ENCODE data around the gene CPED1. TPM values are rescaled to one million over a fixed set of nuclear protein-coding genes. Genes with fewer than 3 reads are reported as not detected.
"Not testable (repeated sequence)": the region's sequence is repeated elsewhere in the genome, so short reads cannot be mapped to it uniquely, and the experiment has no call there.

CPED1 gene
- total and polyA plus RNA-seq, 7 experiments from 2014 or later, result 0.10 to 4.5 (median 0.40) TPM; not detected in 2

GRCh38 chr7:121034929-121035328 is 46.4 kb downstream of the CPED1 start:
- H3K4me1 Mint-ChIP-seq, result no peaks in the 10 kb centered on the region
- no peaks in the 10 kb centered on the region for H3K36me3 Mint-ChIP-seq
- POLR2A ChIA-PET, result interaction anchor here (0.6 kb wide), 1 partner anchor 39 kb away, joined by 3 read pairs; no protein-coding TSS in a partner anchor
- intact Hi-C loops (cut with micrococcal nuclease), result no loop called here
- Histone ChIP-seq H3K9me3 (ENCODE audit: control insufficient read depth in 2 of 3, low read length in 3 of 3) (no peaks in the 10 kb centered on the region), H3K4me1 (ENCODE audit: control insufficient read depth in 2 of 2, insufficient read depth in 2 of 2, low read length in 2 of 2) (no peaks in the 10 kb centered on the region), H3K27ac (ENCODE audit: low read depth, low read length) (no peak overlapping the region), H3K36me3 (ENCODE audit: control insufficient read depth in 2 of 3, insufficient read depth in 3 of 3, low read length in 3 of 3) (no peaks in the 10 kb centered on the region), H3K4me3 (ENCODE audit: low read length) (no peak overlapping the region), H3K27me3 (ENCODE audit: control insufficient read depth in 2 of 2, insufficient read depth in 2 of 2, low read length in 2 of 2) (no peaks in the 10 kb centered on the region)
- CTCF ChIA-PET, result no interaction called here
- peaks cover 0 to 4% (median 3%) of the 10 kb centered on the region in 5 donors for H3K27me3 Mint-ChIP-seq
- peak overlapping the region in 1 of 9 donors; percentile 18 for H3K27ac Mint-ChIP-seq
- no peak for ATAC-seq
- no peaks in the 10 kb centered on the region for H3K9me3 Mint-ChIP-seq
- DNase-seq, result no peak
- no peak overlapping the region for H3K4me3 Mint-ChIP-seq

GRCh38 chr7:121036776-121037175 is 48.3 kb downstream of the CPED1 start:
- H3K9me3 Mint-ChIP-seq; H3K27me3 Mint-ChIP-seq; H3K4me3 ChIP-seq (ENCODE audit: low read length); intact Hi-C loops (cut with micrococcal nuclease); H3K4me1 Mint-ChIP-seq; CTCF ChIA-PET; DNase-seq; POLR2A ChIA-PET; H3K36me3 ChIP-seq (ENCODE audit: control insufficient read depth in 2 of 3, insufficient read depth in 3 of 3, low read length in 3 of 3); H3K27ac ChIP-seq (ENCODE audit: low read depth, low read length); H3K36me3 Mint-ChIP-seq; ATAC-seq; H3K27me3 ChIP-seq (ENCODE audit: control insufficient read depth in 2 of 2, insufficient read depth in 2 of 2, low read length in 2 of 2); H3K9me3 ChIP-seq (ENCODE audit: control insufficient read depth in 2 of 3, low read length in 3 of 3); H3K4me1 ChIP-seq (ENCODE audit: control insufficient read depth in 2 of 2, insufficient read depth in 2 of 2, low read length in 2 of 2); H3K27ac Mint-ChIP-seq; H3K4me3 Mint-ChIP-seq: not testable (repeated sequence)

GRCh38 chr7:121037329-121037728 is 48.8 kb downstream of the CPED1 start:
- H3K9me3 Mint-ChIP-seq; H3K4me3 ChIP-seq (ENCODE audit: low read length); H3K27me3 Mint-ChIP-seq; H3K9me3 ChIP-seq (ENCODE audit: control insufficient read depth in 2 of 3, low read length in 3 of 3); H3K27ac Mint-ChIP-seq; POLR2A ChIA-PET; H3K4me1 Mint-ChIP-seq; H3K27me3 ChIP-seq (ENCODE audit: control insufficient read depth in 2 of 2, insufficient read depth in 2 of 2, low read length in 2 of 2); H3K36me3 Mint-ChIP-seq; H3K4me3 Mint-ChIP-seq; CTCF ChIA-PET; intact Hi-C loops (cut with micrococcal nuclease); ATAC-seq; H3K4me1 ChIP-seq (ENCODE audit: control insufficient read depth in 2 of 2, insufficient read depth in 2 of 2, low read length in 2 of 2); DNase-seq; H3K36me3 ChIP-seq (ENCODE audit: control insufficient read depth in 2 of 3, insufficient read depth in 3 of 3, low read length in 3 of 3); H3K27ac ChIP-seq (ENCODE audit: low read depth, low read length): not testable (repeated sequence)

GRCh38 chr7:121037957-121038716 is 49.6 kb downstream of the CPED1 start:
- no peak for ATAC-seq
- no peaks in the 10 kb centered on the region for H3K36me3 ChIP-seq (ENCODE audit: control insufficient read depth in 2 of 3, insufficient read depth in 3 of 3, low read length in 3 of 3)
- H3K9me3 ChIP-seq (ENCODE audit: control insufficient read depth in 2 of 3, low read length in 3 of 3), result no peaks in the 10 kb centered on the region
- Mint-ChIP-seq H3K27ac (no peak overlapping the region), H3K4me1 (no peaks in the 10 kb centered on the region), H3K27me3 (peaks cover 0 to 4% (median 3%) of the 10 kb centered on the region in 5 donors), H3K9me3 (no peaks in the 10 kb centered on the region), H3K4me3 (no peak overlapping the region), H3K36me3 (no peaks in the 10 kb centered on the region)
- no peak overlapping the region for H3K4me3 ChIP-seq (ENCODE audit: low read length)
- intact Hi-C loops (cut with micrococcal nuclease), result no loop called here
- no peaks in the 10 kb centered on the region for H3K4me1 ChIP-seq (ENCODE audit: control insufficient read depth in 2 of 2, insufficient read depth in 2 of 2, low read length in 2 of 2)
- ChIA-PET POLR2A (no interaction called here), CTCF (no interaction called here)
- H3K27ac ChIP-seq (ENCODE audit: low read depth, low read length), result no peak overlapping the region
- H3K27me3 ChIP-seq (ENCODE audit: control insufficient read depth in 2 of 2, insufficient read depth in 2 of 2, low read length in 2 of 2), result no peaks in the 10 kb centered on the region
- DNase-seq, result no peak

- intact Hi-C loops (cut with micrococcal nuclease), result no loop called here
These were observed 50.4 kb downstream of the CPED1 start for GRCh38 chr7:121038717-121039509.

DNA sequence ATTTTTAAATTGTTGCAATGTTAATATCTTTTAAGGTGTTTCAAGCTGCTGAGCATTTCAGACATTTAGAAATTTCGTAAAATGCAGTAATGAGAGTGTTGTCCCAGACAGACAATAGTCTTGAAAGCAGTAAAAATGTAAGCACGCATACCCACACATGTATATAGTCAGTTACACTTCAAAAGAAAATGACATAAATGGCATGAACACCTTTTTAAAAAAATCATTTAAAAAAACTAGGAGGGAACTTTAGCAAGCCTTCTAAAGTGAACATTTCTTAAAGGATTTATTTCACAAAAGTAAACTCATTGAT is 51.0 kb downstream of the CPED1 start:
- H3K4me1 Mint-ChIP-seq, result no peaks in the 10 kb centered on the region
- ChIA-PET POLR2A (no interaction called here), CTCF (no interaction called here)
- H3K36me3 Mint-ChIP-seq, result no peaks in the 10 kb centered on the region
- no peak overlapping the region for H3K27ac ChIP-seq (ENCODE audit: low read depth, low read length)
- no peak overlapping the region for H3K4me3 Mint-ChIP-seq
- no peaks in the 10 kb centered on the region for H3K4me1 ChIP-seq (ENCODE audit: control insufficient read depth in 2 of 2, insufficient read depth in 2 of 2, low read length in 2 of 2)
- H3K27me3 ChIP-seq (ENCODE audit: control insufficient read depth in 2 of 2, insufficient read depth in 2 of 2, low read length in 2 of 2), result no peaks in the 10 kb centered on the region
- no peaks in the 10 kb centered on the region for H3K9me3 Mint-ChIP-seq
- DNase-seq, result no peak
- ATAC-seq, result no peak
- no peak overlapping the region for H3K27ac Mint-ChIP-seq
- peaks cover 0 to 4% (median 3%) of the 10 kb centered on the region in 5 donors for H3K27me3 Mint-ChIP-seq
- no peaks in the 10 kb centered on the region for H3K9me3 ChIP-seq (ENCODE audit: control insufficient read depth in 2 of 3, low read length in 3 of 3)
- intact Hi-C loops (cut with micrococcal nuclease), result no loop called here
- no peaks in the 10 kb centered on the region for H3K36me3 ChIP-seq (ENCODE audit: control insufficient read depth in 2 of 3, insufficient read depth in 3 of 3, low read length in 3 of 3)
- H3K4me3 ChIP-seq (ENCODE audit: low read length), result no peak overlapping the region

More at GRCh38 chr7:121038717-121039509, 50.4 kb downstream of the CPED1 start:
- H3K4me1 ChIP-seq (ENCODE audit: control insufficient read depth in 2 of 2, insufficient read depth in 2 of 2, low read length in 2 of 2), result no peaks in the 10 kb centered on the region
- H3K9me3 ChIP-seq (ENCODE audit: control insufficient read depth in 2 of 3, low read length in 3 of 3), result no peaks in the 10 kb centered on the region
- CTCF ChIA-PET, result no interaction called here
- no peak for DNase-seq
- Mint-ChIP-seq H3K4me3 (no peak overlapping the region), H3K9me3 (no peaks in the 10 kb centered on the region), H3K4me1 (no peaks in the 10 kb centered on the region), H3K36me3 (no peaks in the 10 kb centered on the region), H3K27ac (no peak overlapping the region), H3K27me3 (peaks cover 0 to 4% (median 3%) of the 10 kb centered on the region in 5 donors)
- POLR2A ChIA-PET, result no interaction called here
- no peak overlapping the region for H3K27ac ChIP-seq (ENCODE audit: low read depth, low read length)
- no peaks in the 10 kb centered on the region for H3K36me3 ChIP-seq (ENCODE audit: control insufficient read depth in 2 of 3, insufficient read depth in 3 of 3, low read length in 3 of 3)
- H3K27me3 ChIP-seq (ENCODE audit: control insufficient read depth in 2 of 2, insufficient read depth in 2 of 2, low read length in 2 of 2), result no peaks in the 10 kb centered on the region
- ATAC-seq, result no peak
- no peak overlapping the region for H3K4me3 ChIP-seq (ENCODE audit: low read length)

DNA sequence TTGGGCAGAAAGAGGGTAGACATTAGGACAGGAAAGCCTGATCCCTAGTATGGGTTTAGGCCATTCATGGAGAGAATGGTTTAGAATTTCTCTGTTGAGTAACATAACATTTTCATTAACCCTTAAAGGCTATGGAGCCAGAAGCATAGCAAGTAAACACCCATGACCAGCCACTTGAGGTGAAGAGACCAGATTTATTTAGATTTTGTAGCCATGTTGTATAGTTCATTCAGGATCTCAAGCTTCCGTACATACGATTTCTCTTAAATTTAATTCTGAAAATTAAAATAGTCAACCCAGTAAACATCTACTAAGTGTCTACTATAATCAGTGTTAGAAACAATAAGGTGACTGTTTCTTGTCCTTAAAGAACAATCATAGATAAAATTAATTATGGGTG is 51.5 kb downstream of the CPED1 start:
- Histone ChIP-seq H3K4me1 (ENCODE audit: control insufficient read depth in 2 of 2, insufficient read depth in 2 of 2, low read length in 2 of 2) (no peaks in the 10 kb centered on the region), H3K27me3 (ENCODE audit: control insufficient read depth in 2 of 2, insufficient read depth in 2 of 2, low read length in 2 of 2) (no peaks in the 10 kb centered on the region), H3K36me3 (ENCODE audit: control insufficient read depth in 2 of 3, insufficient read depth in 3 of 3, low read length in 3 of 3) (no peaks in the 10 kb centered on the region), H3K27ac (ENCODE audit: low read depth, low read length) (no peak overlapping the region), H3K4me3 (ENCODE audit: low read length) (no peak overlapping the region), H3K9me3 (ENCODE audit: control insufficient read depth in 2 of 3, low read length in 3 of 3) (no peaks in the 10 kb centered on the region)
- intact Hi-C loops (cut with micrococcal nuclease), result no loop called here
- no peak for ATAC-seq
- CTCF ChIA-PET, result no interaction called here
- peaks cover 0 to 4% (median 3%) of the 10 kb centered on the region in 5 donors for H3K27me3 Mint-ChIP-seq
- POLR2A ChIA-PET, result no interaction called here
- no peaks in the 10 kb centered on the region for H3K9me3 Mint-ChIP-seq
- H3K27ac Mint-ChIP-seq, result no peak overlapping the region
- H3K36me3 Mint-ChIP-seq, result no peaks in the 10 kb centered on the region
- H3K4me3 Mint-ChIP-seq, result no peak overlapping the region
- no peak for DNase-seq
- no peaks in the 10 kb centered on the region for H3K4me1 Mint-ChIP-seq
